ENCODE results near the gene WSB2. TPM values are rescaled to one million over a fixed set of nuclear protein-coding genes. Genes with fewer than 3 reads are reported as not detected.

WSB2 gene
- total RNA-seq, 1 experiment from 2014 or later = 46.2 TPM

GRCh38 chr12:118053071-118053985 is 7.7 kb downstream of the WSB2 start:
- H4K20me1 ChIP-seq (ENCODE audit: insufficient read depth) = no peaks in the 10 kb centered on the region
- no peak overlapping the region for H2AFZ ChIP-seq
- peaks cover 40% of the 10 kb centered on the region for H3K4me1 ChIP-seq (replicated peaks; ENCODE audit: insufficient read depth)
- TF ChIP-seq CTCF (conservative IDR thresholded peaks at IDR 0.05) (no peak), EZH2 (IDR thresholded peaks at IDR 0.05; ENCODE audit: low read depth) (no peak)
- H3K36me3 ChIP-seq (ENCODE audit: low read depth) = peaks cover 17% of the 10 kb centered on the region
- no peaks in the 10 kb centered on the region for H3K9me2 ChIP-seq (ENCODE audit: insufficient read depth)
- no peaks in the 10 kb centered on the region for H3K9me3 ChIP-seq (ENCODE audit: insufficient read depth, low read depth)
- H3K27me3 ChIP-seq (ENCODE audit: insufficient read depth, low read depth) = no peaks in the 10 kb centered on the region
- peak overlapping the region; percentile 49 for H3K4me2 ChIP-seq
- no peak for DNase-seq
- CTCF ChIA-PET = interaction anchor here (0.6 to 1.0 kb wide), 2 partner anchors 10 to 85 kb away, joined by 5 to 8 read pairs; no protein-coding TSS in a partner anchor
- H3K27ac ChIP-seq = peak overlapping the region; percentile 84
- peaks cover 46% of the 10 kb centered on the region; the same call in 1 of the 2 replicates for H3F3A ChIP-seq (ENCODE audit: insufficient read depth, low read depth)
- POLR2A ChIA-PET (ENCODE audit: unreplicated experiment) = interaction anchor here (0.6 kb wide), 1 partner anchor 9 kb away, joined by 6 read pairs; no protein-coding TSS in a partner anchor
- BruUV-seq (replicated peaks) = no TSS peak
- peaks cover 34% of the 10 kb centered on the region for H3K79me2 ChIP-seq (ENCODE audit: low read depth)
- intact Hi-C loops (cut with micrococcal nuclease; ENCODE audit: unreplicated experiment) = loop anchor here (2.0 kb wide), 2 partner anchors 49 to 85 kb away; partner anchors contain the start of gene KSR2
- H3K4me3 ChIP-seq = no peak overlapping the region

- peaks cover 40% of the 10 kb centered on the region for H3K4me1 ChIP-seq (replicated peaks; ENCODE audit: insufficient read depth)
- H3K4me3 ChIP-seq = peak overlapping the region; percentile 31; the same call in 1 of the 2 replicates
- H3K4me2 ChIP-seq = peak overlapping the region; percentile 65
- POLR2A ChIA-PET (ENCODE audit: unreplicated experiment) = no interaction called here
- H3K27me3 ChIP-seq (ENCODE audit: insufficient read depth, low read depth) = no peaks in the 10 kb centered on the region
- peaks cover 17% of the 10 kb centered on the region for H3K36me3 ChIP-seq (ENCODE audit: low read depth)
- intact Hi-C loops (cut with micrococcal nuclease; ENCODE audit: unreplicated experiment) = loop anchor here (1.0 to 2.0 kb wide), 3 partner anchors 9 to 84 kb away; partner anchors contain the start of genes KSR2 and WSB2
- H2AFZ ChIP-seq = no peak overlapping the region
- CTCF ChIA-PET = interaction anchor here (0.5 to 1.0 kb wide), 2 partner anchors 11 to 91 kb away, joined by 8 read pairs; no protein-coding TSS in a partner anchor
- H3F3A ChIP-seq (ENCODE audit: insufficient read depth, low read depth) = peaks cover 46% of the 10 kb centered on the region; the same call in 1 of the 2 replicates
- H3K9me2 ChIP-seq (ENCODE audit: insufficient read depth) = no peaks in the 10 kb centered on the region
- no peaks in the 10 kb centered on the region for H3K9me3 ChIP-seq (ENCODE audit: insufficient read depth, low read depth)
- peak; percentile 88 to 97 for DNase-seq
- H4K20me1 ChIP-seq (ENCODE audit: insufficient read depth) = no peaks in the 10 kb centered on the region
- TF ChIP-seq EZH2 (IDR thresholded peaks at IDR 0.05; ENCODE audit: low read depth) (no peak), CTCF (conservative IDR thresholded peaks at IDR 0.05) (no peak)
- BruUV-seq (replicated peaks) = TSS peak; percentile 85
- H3K27ac ChIP-seq = peak overlapping the region; percentile 84
- H3K79me2 ChIP-seq (ENCODE audit: low read depth) = peaks cover 28% of the 10 kb centered on the region
Observed at GRCh38 chr12:118052324-118053070, 8.5 kb downstream of the WSB2 start.
